ENCODE results near the gene THSD4. TPM values are rescaled to one million over a fixed set of nuclear protein-coding genes. Genes with fewer than 3 reads are reported as not detected.

The THSD4 gene
- polyA plus RNA-seq, 1 donor (not counting 4 experiments of a cell fraction or from before 2014, with no cell fraction given) = 24.5 TPM

GRCh38 chr15:71679793-71680353 lies 564.6 kb downstream of the THSD4 start:
- H3K79me2 ChIP-seq (ENCODE audit: control insufficient read depth, insufficient read depth, low read length) = no peaks in the 10 kb centered on the region
- H3K4me1 ChIP-seq (ENCODE audit: control insufficient read depth, extremely low read depth, insufficient read depth, low read length) = peaks cover 41% of the 10 kb centered on the region
- no peaks in the 10 kb centered on the region for H4K20me1 ChIP-seq (ENCODE audit: control insufficient read depth, extremely low read depth, insufficient read depth, low read length)
- TF ChIP-seq EZH2 (IDR thresholded peaks at IDR 0.05; ENCODE audit: low read length) = no peak
- no peak for TF ChIP-seq CTCF (optimal IDR thresholded peaks at IDR 0.05 in 1 of 3, IDR thresholded peaks at IDR 0.05 in 1 of 3, conservative IDR thresholded peaks at IDR 0.05 in 1 of 3; ENCODE audit: extremely low read depth in 1 of 3, insufficient read depth in 2 of 3, low read length in 3 of 3)
- H3K27ac ChIP-seq (ENCODE audit: control insufficient read depth, insufficient read depth, low read length) = no peak overlapping the region
- no peak overlapping the region for H3K4me3 ChIP-seq (ENCODE audit: control insufficient read depth in 2 of 3, extremely low read depth in 1 of 3, insufficient read depth in 2 of 3, low read depth in 1 of 3, low read length in 3 of 3)
- no peaks in the 10 kb centered on the region for H3K36me3 ChIP-seq (ENCODE audit: control insufficient read depth in 2 of 2, extremely low read depth in 1 of 2, insufficient read depth in 2 of 2, low read length in 2 of 2)
- dilution Hi-C loops (cut with MboI; ENCODE audit: extremely low pct_ligation_motif_present, low sequenced_read_pairs) = no loop called here
- no peaks in the 10 kb centered on the region for H3K9me1 ChIP-seq (ENCODE audit: control insufficient read depth, extremely low read depth, insufficient read depth, low read length)
- FAIRE-seq (peak; percentile 68), DNase-seq (ENCODE audit: low read depth, low spot score) (no peak)
- no peaks in the 10 kb centered on the region for H3K27me3 ChIP-seq (ENCODE audit: control insufficient read depth, extremely low read depth, insufficient read depth, low read length)
- H2AFZ ChIP-seq (ENCODE audit: control insufficient read depth, low read length) = no peak overlapping the region
- H3K9me3 ChIP-seq (ENCODE audit: control insufficient read depth, low read depth, low read length) = no peaks in the 10 kb centered on the region
- peak overlapping the region; percentile 17 for H3K4me2 ChIP-seq (ENCODE audit: control insufficient read depth, extremely low read depth, insufficient read depth, low read depth, low read length)
- no peak overlapping the region for H3K9ac ChIP-seq (ENCODE audit: control insufficient read depth, extremely low read depth, insufficient read depth, low read length)

GRCh38 chr15:71682001-71682400 lies 566.7 kb downstream of the THSD4 start:
- Histone ChIP-seq H3K27me3 (ENCODE audit: control insufficient read depth, extremely low read depth, insufficient read depth, low read length) (no peaks in the 10 kb centered on the region), H3K4me2 (ENCODE audit: control insufficient read depth, extremely low read depth, insufficient read depth, low read depth, low read length) (no peak overlapping the region), H3K9ac (ENCODE audit: control insufficient read depth, extremely low read depth, insufficient read depth, low read length) (no peak overlapping the region), H3K4me3 (ENCODE audit: control insufficient read depth in 2 of 3, extremely low read depth in 1 of 3, insufficient read depth in 2 of 3, low read depth in 1 of 3, low read length in 3 of 3) (no peak overlapping the region), H3K27ac (ENCODE audit: control insufficient read depth, insufficient read depth, low read length) (no peak overlapping the region), H2AFZ (ENCODE audit: control insufficient read depth, low read length) (no peak overlapping the region), H3K36me3 (ENCODE audit: control insufficient read depth in 2 of 2, extremely low read depth in 1 of 2, insufficient read depth in 2 of 2, low read length in 2 of 2) (no peaks in the 10 kb centered on the region), H3K9me3 (ENCODE audit: control insufficient read depth, low read depth, low read length) (no peaks in the 10 kb centered on the region), H3K4me1 (ENCODE audit: control insufficient read depth, extremely low read depth, insufficient read depth, low read length) (peaks cover 25% of the 10 kb centered on the region), H4K20me1 (ENCODE audit: control insufficient read depth, extremely low read depth, insufficient read depth, low read length) (no peaks in the 10 kb centered on the region), H3K9me1 (ENCODE audit: control insufficient read depth, extremely low read depth, insufficient read depth, low read length) (no peaks in the 10 kb centered on the region), H3K79me2 (ENCODE audit: control insufficient read depth, insufficient read depth, low read length) (no peaks in the 10 kb centered on the region)
- FAIRE-seq = no peak
- dilution Hi-C loops (cut with MboI; ENCODE audit: extremely low pct_ligation_motif_present, low sequenced_read_pairs) = no loop called here
- no peak for TF ChIP-seq CTCF (optimal IDR thresholded peaks at IDR 0.05 in 1 of 3, IDR thresholded peaks at IDR 0.05 in 1 of 3, conservative IDR thresholded peaks at IDR 0.05 in 1 of 3; ENCODE audit: extremely low read depth in 1 of 3, insufficient read depth in 2 of 3, low read length in 3 of 3)
- no peak for TF ChIP-seq EZH2 (IDR thresholded peaks at IDR 0.05; ENCODE audit: low read length)
- no peak for DNase-seq (ENCODE audit: low read depth, low spot score)
